Endothelial cell of umbilical vein (primary cell): ENCODE results near the gene ACP4. TPM values are rescaled to one million over a fixed set of nuclear protein-coding genes. Genes with fewer than 3 reads are reported as not detected.

Experiments
- BruUV-seq: library from RNA; stranded (reverse); fragments of 400-500 nt; replicated peaks from 2 replicates; lab custom pipeline; 2021; lab: Mats Ljungman, UMichigan
- CTCF ChIA-PET: fragments of 300-600, 350-600 bp; sonication (Branson Sonifier 250); formaldehyde crosslinking; loops from one replicate; lab custom pipeline; 2021; ENCODE audit warnings: antibody characterized with exemption, inconsistent platforms; lab: Charles Lee
- POLR2A ChIA-PET: fragments of 300-600, 350-600 bp; sonication (Branson Sonifier 250); formaldehyde crosslinking; loops from one replicate; lab custom pipeline; 2021; ENCODE audit warnings: antibody characterized with exemption, inconsistent platforms; lab: Charles Lee
- DNase-seq: peaks from one replicate; pipeline ENCODE4 v3.0.0-alpha.2; 2011; ENCODE audit warnings: low read depth, low spot score
- FAIRE-seq: peaks from 2 replicates; lab custom pipeline; 2011; peaks lifted over from hg19 to GRCh38; lab: Jason Lieb, UNC
- H2AFZ ChIP-seq: 2 replicates; pipeline ENCODE4 v1.6.0; 2012; ENCODE audit warnings: low read depth, low read length, control low read depth, inconsistent platforms
- H3K27ac ChIP-seq: 2 replicates; pipeline ENCODE4 v1.5.1; 2011; ENCODE audit warnings: low read depth, mild to moderate bottlenecking, control low read depth, low read length, moderate library complexity; ENCODE audit not compliant: insufficient read depth
- H3K27me3 ChIP-seq, 2 experiments: 2 replicates each; pipeline versions ENCODE4 v1.6.0 to v1.6.1; 2011; ENCODE audit warnings: low read length in 2 of 2, mixed read lengths in 1 of 2; ENCODE audit not compliant: control insufficient read depth in 2 of 2, insufficient read depth in 2 of 2
- H3K36me3 ChIP-seq, 2 experiments: 2 replicates in 1 of 2; 3 replicates in 1 of 2; pipeline ENCODE4 v1.5.1; 2011; ENCODE audit warnings: low read length in 2 of 2, mild to moderate bottlenecking in 1 of 2, moderate library complexity in 1 of 2; ENCODE audit not compliant: control insufficient read depth in 2 of 2, insufficient read depth in 2 of 2; ENCODE audit errors: extremely low read depth in 1 of 2
- H3K4me1 ChIP-seq: 3 replicates; pipeline ENCODE4 v1.5.1; 2011; ENCODE audit warnings: mild to moderate bottlenecking, low read length; ENCODE audit not compliant: control insufficient read depth, insufficient read depth; ENCODE audit errors: extremely low read depth
- H3K4me2 ChIP-seq: 2 replicates; pipeline ENCODE4 v1.6.1; 2011; ENCODE audit warnings: low read length, control low read depth, mixed read lengths; ENCODE audit not compliant: insufficient read depth
- H3K4me3 ChIP-seq, 3 experiments: fragments of 200-600 bp in 1 of 3; sonication (generic), shearing (Covaris generic) in 1 of 3; replicated peaks in 1 of 3; 2 replicates each; pipeline ENCODE4 v1.5.1; 2011 to 2016; ENCODE audit warnings: control low read depth in 3 of 3, low read length in 3 of 3, mild to moderate bottlenecking in 2 of 3, inconsistent platforms in 1 of 3, low read depth in 1 of 3, moderate library complexity in 1 of 3; ENCODE audit not compliant: insufficient read depth in 1 of 3
- H3K79me2 ChIP-seq: 2 replicates; pipeline ENCODE4 v1.6.0; 2012; ENCODE audit warnings: low read length, inconsistent platforms; ENCODE audit not compliant: control insufficient read depth, insufficient read depth
- H3K9ac ChIP-seq: replicated peaks from 2 replicates; pipeline ENCODE3; 2011; ENCODE audit warnings: low read length, control low read depth; ENCODE audit not compliant: insufficient read depth; ENCODE audit errors: extremely low read depth
- H3K9me1 ChIP-seq: replicated peaks from 3 replicates; pipeline ENCODE4 v1.6.0; 2011; ENCODE audit warnings: mild to moderate bottlenecking, low read length; ENCODE audit not compliant: control insufficient read depth, insufficient read depth; ENCODE audit errors: extremely low read depth
- H3K9me3 ChIP-seq: replicated peaks from 2 replicates; pipeline ENCODE4 v1.5.1; 2012; ENCODE audit warnings: low read length, inconsistent platforms; ENCODE audit not compliant: control insufficient read depth, insufficient read depth
- H4K20me1 ChIP-seq: replicated peaks from 2 replicates; pipeline ENCODE3; 2011; ENCODE audit warnings: mild to moderate bottlenecking, low read length; ENCODE audit not compliant: control insufficient read depth, insufficient read depth; ENCODE audit errors: extremely low read depth
- EZH2 ChIP-seq: IDR thresholded peaks from 2 replicates; pipeline ENCODE4 v1.6.1; 2012; ENCODE audit warnings: borderline replicate concordance, low read depth, mild to moderate bottlenecking, moderate library complexity, low read length, inconsistent platforms; ENCODE audit not compliant: severe bottlenecking
- FOS ChIP-seq: IDR thresholded peaks from 2 replicates; pipeline ENCODE4 v1.6.1; 2011; ENCODE audit warnings: mild to moderate bottlenecking, low read length, moderate library complexity, borderline replicate concordance; ENCODE audit not compliant: insufficient read depth
- GATA2 ChIP-seq: IDR thresholded peaks from 2 replicates; pipeline ENCODE4 v1.7.0; 2011; ENCODE audit warnings: low read depth, mild to moderate bottlenecking, moderate library complexity, mixed read lengths, low read length; ENCODE audit not compliant: insufficient read length, insufficient read depth
- JUN ChIP-seq: IDR thresholded peaks from 2 replicates; pipeline ENCODE4 v1.6.1; 2011; ENCODE audit warnings: borderline replicate concordance, low read depth; ENCODE audit not compliant: insufficient read length, insufficient read depth
- MYC ChIP-seq: IDR thresholded peaks from one replicate; pipeline ENCODE4 v1.6.1; 2011; ENCODE audit warnings: mild to moderate bottlenecking, low read depth, low read length
- POLR2A ChIP-seq: IDR thresholded peaks from 2 replicates; pipeline ENCODE4 v1.6.1; 2012; ENCODE audit warnings: low read depth, mild to moderate bottlenecking, control low read depth, low read length
- POLR2AphosphoS5 ChIP-seq: IDR thresholded peaks from 2 replicates; pipeline ENCODE4 v1.6.1; 2012; ENCODE audit warnings: low read depth, mild to moderate bottlenecking, control low read depth, low read length, moderate library complexity; ENCODE audit not compliant: insufficient read depth
- dilution Hi-C: fragments of 300-500 bp; cut with MboI; formaldehyde crosslinking; loops from one replicate; pipeline ENCODE4 v1.15.0; 2019; ENCODE audit warnings: low sequenced_read_pairs; ENCODE audit not compliant: extremely low pct_ligation_motif_present
- intact Hi-C: fragments of 100-400 bp; cut with micrococcal nuclease; formaldehyde crosslinking; loops from one replicate; pipeline ENCODE4 v1.10.0; 2022
- polyA plus RNA-seq, 4 experiments: library from polyadenylated mRNA; depleted of rRNA in 3 of 4; stranded (reverse) in 3 of 4; unstranded in 1 of 4; fragments of >200 nt; gene quantifications; 2 replicates each; pipeline versions ENCODE4 v1.2.1 to v1.2.3, GENCODE V29; 2011 to 2012; ENCODE audit warnings: missing spikeins in 1 of 4
- total RNA-seq: library from RNA; stranded (reverse); gene quantifications from 2 replicates; pipeline ENCODE4 v1.2.3, GENCODE V29; 2021
- TF ChIP-seq, protein P1 (sequence below), 2 donors: IDR thresholded peaks; 1 replicate in 1 of 2; 2 replicates in 1 of 2; pipeline ENCODE4 v1.5.1; 2011; ENCODE audit warnings: low read length in 2 of 2, mild to moderate bottlenecking in 2 of 2, moderate library complexity in 2 of 2, control low read depth in 1 of 2, inconsistent platforms in 1 of 2, low read depth in 1 of 2; ENCODE audit not compliant: insufficient read depth in 1 of 2; ENCODE audit errors: extremely low read depth in 1 of 2
- TF ChIP-seq, protein P2 (sequence below): IDR thresholded peaks from 2 replicates; pipeline ENCODE4 v1.6.1; 2011; ENCODE audit not compliant: insufficient read depth, insufficient read length

Gene ACP4
- total and polyA plus RNA-seq, 2 donors (not counting 3 experiments of a cell fraction or from before 2014, with no cell fraction given), result not detected

DNA sequence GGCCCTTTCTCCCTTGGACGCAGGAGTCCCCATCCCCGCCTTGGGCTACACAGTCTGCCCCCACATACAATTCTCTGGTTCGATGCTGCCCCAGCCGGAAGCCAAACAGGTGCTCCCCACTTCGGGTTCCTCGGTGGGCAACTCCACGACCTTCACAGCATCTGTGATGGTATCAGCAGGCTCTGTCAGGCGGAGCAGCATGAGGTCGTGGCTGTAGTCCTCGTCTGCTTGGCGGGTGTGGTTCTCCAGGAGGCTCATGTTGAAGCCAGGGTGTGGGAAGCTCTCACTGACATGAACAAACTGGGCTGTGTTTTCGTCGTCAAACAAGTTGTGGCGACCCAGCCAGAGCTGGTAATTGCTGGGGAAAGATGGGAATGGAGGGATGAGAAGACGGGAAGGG lies 29.9 kb downstream of the ACP4 start:
- Histone ChIP-seq H3K4me2 (no peak overlapping the region), H3K36me3 (no peaks in the 10 kb centered on the region), H3K27ac (no peak overlapping the region), H3K9ac (no peak overlapping the region), H3K4me1 (no peaks in the 10 kb centered on the region), H3K9me1 (no peaks in the 10 kb centered on the region), H2AFZ (no peak overlapping the region), H3K79me2 (no peaks in the 10 kb centered on the region), H3K27me3 (peaks cover 21 to 26% of the 10 kb centered on the region in 2 experiments), H3K9me3 (no peaks in the 10 kb centered on the region), H3K4me3 (no peak overlapping the region), H4K20me1 (no peaks in the 10 kb centered on the region)
- ChIA-PET CTCF (no interaction called here), POLR2A (no interaction called here)
- DNase-seq, result no peak
- TF ChIP-seq GATA2, result no peak
- TF ChIP-seq EZH2, result no peak
- TF ChIP-seq, protein P1, sequence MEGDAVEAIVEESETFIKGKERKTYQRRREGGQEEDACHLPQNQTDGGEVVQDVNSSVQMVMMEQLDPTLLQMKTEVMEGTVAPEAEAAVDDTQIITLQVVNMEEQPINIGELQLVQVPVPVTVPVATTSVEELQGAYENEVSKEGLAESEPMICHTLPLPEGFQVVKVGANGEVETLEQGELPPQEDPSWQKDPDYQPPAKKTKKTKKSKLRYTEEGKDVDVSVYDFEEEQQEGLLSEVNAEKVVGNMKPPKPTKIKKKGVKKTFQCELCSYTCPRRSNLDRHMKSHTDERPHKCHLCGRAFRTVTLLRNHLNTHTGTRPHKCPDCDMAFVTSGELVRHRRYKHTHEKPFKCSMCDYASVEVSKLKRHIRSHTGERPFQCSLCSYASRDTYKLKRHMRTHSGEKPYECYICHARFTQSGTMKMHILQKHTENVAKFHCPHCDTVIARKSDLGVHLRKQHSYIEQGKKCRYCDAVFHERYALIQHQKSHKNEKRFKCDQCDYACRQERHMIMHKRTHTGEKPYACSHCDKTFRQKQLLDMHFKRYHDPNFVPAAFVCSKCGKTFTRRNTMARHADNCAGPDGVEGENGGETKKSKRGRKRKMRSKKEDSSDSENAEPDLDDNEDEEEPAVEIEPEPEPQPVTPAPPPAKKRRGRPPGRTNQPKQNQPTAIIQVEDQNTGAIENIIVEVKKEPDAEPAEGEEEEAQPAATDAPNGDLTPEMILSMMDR (IDR thresholded peaks at IDR 0.05; ENCODE audit: extremely low read depth in 1 of 2, insufficient read depth in 1 of 2, low read depth in 1 of 2, low read length in 2 of 2), result no peak
- TF ChIP-seq JUN, result no peak
- no peak for TF ChIP-seq MYC
- TF ChIP-seq POLR2A, result no peak
- TF ChIP-seq, protein P2, sequence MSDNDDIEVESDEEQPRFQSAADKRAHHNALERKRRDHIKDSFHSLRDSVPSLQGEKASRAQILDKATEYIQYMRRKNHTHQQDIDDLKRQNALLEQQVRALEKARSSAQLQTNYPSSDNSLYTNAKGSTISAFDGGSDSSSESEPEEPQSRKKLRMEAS, result no peak
- no peak for TF ChIP-seq FOS
- no peak for TF ChIP-seq POLR2AphosphoS5
- FAIRE-seq, result no peak
- dilution Hi-C loops, result no loop called here
- intact Hi-C loops, result no loop called here
- no TSS peak for BruUV-seq
